Measurements from ENCODE around the gene PTPRT.

Gene PTPRT

GRCh38 chr20:42846784-42847490 lies 342.8 kb downstream of the PTPRT start:
- Histone ChIP-seq H3K9ac (ENCODE audit: low read depth, low read length) (no peak overlapping the region), H3K4me1 (ENCODE audit: insufficient read depth, low read length) (no peaks in the 10 kb centered on the region), H3K4me2 (ENCODE audit: insufficient read depth, low read length) (no peak overlapping the region), H2AFZ (ENCODE audit: low read depth, low read length) (no peak overlapping the region), H4K20me1 (ENCODE audit: insufficient read depth, low read length) (no peaks in the 10 kb centered on the region), H3K4me3 (ENCODE audit: low read depth in 1 of 2, low read length in 2 of 2) (no peak overlapping the region), H3K36me3 (ENCODE audit: insufficient read depth, low read length) (no peaks in the 10 kb centered on the region), H3K79me2 (ENCODE audit: insufficient read depth, low read length) (no peaks in the 10 kb centered on the region), H3K9me3 (ENCODE audit: insufficient read depth, low read length, severe bottlenecking) (no peaks in the 10 kb centered on the region), H3K27ac (ENCODE audit: low read length) (no peak overlapping the region), H3K27me3 (ENCODE audit: insufficient read depth, low read length, poor library complexity) (no peaks in the 10 kb centered on the region)
- no peak for DNase-seq
- no peak for TF ChIP-seq EZH2 (IDR thresholded peaks at IDR 0.05; ENCODE audit: borderline replicate concordance, low read depth, low read length, severe bottlenecking)
- TF ChIP-seq CTCF (IDR thresholded peaks at IDR 0.05; ENCODE audit: borderline replicate concordance, extremely low read depth, low read length, poor library complexity, severe bottlenecking) = no peak
- no peak for ATAC-seq (ENCODE audit: insufficient read depth, low read depth)

- Histone ChIP-seq H3K36me3 (ENCODE audit: insufficient read depth, low read length) (no peaks in the 10 kb centered on the region), H3K27me3 (ENCODE audit: insufficient read depth, low read length, poor library complexity) (no peaks in the 10 kb centered on the region), H2AFZ (ENCODE audit: low read depth, low read length) (no peak overlapping the region), H3K9me3 (ENCODE audit: insufficient read depth, low read length, severe bottlenecking) (no peaks in the 10 kb centered on the region), H3K4me3 (ENCODE audit: low read depth in 1 of 2, low read length in 2 of 2) (no peak overlapping the region), H3K79me2 (ENCODE audit: insufficient read depth, low read length) (no peaks in the 10 kb centered on the region), H4K20me1 (ENCODE audit: insufficient read depth, low read length) (no peaks in the 10 kb centered on the region), H3K27ac (ENCODE audit: low read length) (no peak overlapping the region), H3K9ac (ENCODE audit: low read depth, low read length) (no peak overlapping the region), H3K4me1 (ENCODE audit: insufficient read depth, low read length) (no peaks in the 10 kb centered on the region), H3K4me2 (ENCODE audit: insufficient read depth, low read length) (no peak overlapping the region)
- DNase-seq = no peak
- no peak for ATAC-seq (ENCODE audit: insufficient read depth, low read depth)
- TF ChIP-seq CTCF (IDR thresholded peaks at IDR 0.05; ENCODE audit: borderline replicate concordance, extremely low read depth, low read length, poor library complexity, severe bottlenecking) = no peak
- TF ChIP-seq EZH2 (IDR thresholded peaks at IDR 0.05; ENCODE audit: borderline replicate concordance, low read depth, low read length, severe bottlenecking) = no peak
Measured at GRCh38 chr20:42844751-42845150, 345.0 kb downstream of the PTPRT start.

GRCh38 chr20:42837456-42837855 lies 352.2 kb downstream of the PTPRT start:
- H3K79me2 ChIP-seq (ENCODE audit: insufficient read depth, low read length) = no peaks in the 10 kb centered on the region
- no peaks in the 10 kb centered on the region for H3K4me1 ChIP-seq (ENCODE audit: insufficient read depth, low read length)
- H3K9me3 ChIP-seq (ENCODE audit: insufficient read depth, low read length, severe bottlenecking) = no peaks in the 10 kb centered on the region
- H3K4me2 ChIP-seq (ENCODE audit: insufficient read depth, low read length) = no peak overlapping the region
- TF ChIP-seq EZH2 (IDR thresholded peaks at IDR 0.05; ENCODE audit: borderline replicate concordance, low read depth, low read length, severe bottlenecking) (no peak), CTCF (IDR thresholded peaks at IDR 0.05; ENCODE audit: borderline replicate concordance, extremely low read depth, low read length, poor library complexity, severe bottlenecking) (no peak)
- no peak overlapping the region for H3K9ac ChIP-seq (ENCODE audit: low read depth, low read length)
- no peaks in the 10 kb centered on the region for H3K36me3 ChIP-seq (ENCODE audit: insufficient read depth, low read length)
- no peak overlapping the region for H3K27ac ChIP-seq (ENCODE audit: low read length)
- no peaks in the 10 kb centered on the region for H4K20me1 ChIP-seq (ENCODE audit: insufficient read depth, low read length)
- DNase-seq (no peak), ATAC-seq (ENCODE audit: insufficient read depth, low read depth) (no peak)
- H2AFZ ChIP-seq (ENCODE audit: low read depth, low read length) = no peak overlapping the region
- H3K27me3 ChIP-seq (ENCODE audit: insufficient read depth, low read length, poor library complexity) = peaks cover 4% of the 10 kb centered on the region
- no peak overlapping the region for H3K4me3 ChIP-seq (ENCODE audit: low read depth in 1 of 2, low read length in 2 of 2)
